H9 (cell line): ENCODE measurements around the gene LASP1NB.

Experiments used
- DNase-seq: peaks from one replicate; pipeline ENCODE4 v3.0.0-alpha.2; 2017
- H2AFZ ChIP-seq: one replicate; pipeline ENCODE4 v1.6.1; 2013; ENCODE audit warnings: mild to moderate bottlenecking, low read length, control low read depth, moderate library complexity
- H2AK5ac ChIP-seq: 2 replicates; pipeline ENCODE4 v1.6.1; 2013; ENCODE audit warnings: low read length, control low read depth, mixed read lengths; ENCODE audit not compliant: insufficient read length
- H2BK120ac ChIP-seq: one replicate; pipeline ENCODE4 v1.6.1; 2013; ENCODE audit warnings: low read depth, mild to moderate bottlenecking, low read length, control low read depth, inconsistent platforms; ENCODE audit not compliant: poor library complexity, severe bottlenecking
- H2BK12ac ChIP-seq: 2 replicates; pipeline ENCODE4 v1.6.1; 2013; ENCODE audit warnings: low read length, control low read depth, mixed read lengths, low read depth; ENCODE audit not compliant: insufficient read length
- H2BK15ac ChIP-seq: 2 replicates; pipeline ENCODE4 v1.6.1; 2013; ENCODE audit warnings: low read depth, low read length, control low read depth
- H2BK20ac ChIP-seq: one replicate; pipeline ENCODE4 v1.6.1; 2013; ENCODE audit warnings: low read depth, mild to moderate bottlenecking, low read length, control low read depth, inconsistent platforms; ENCODE audit not compliant: poor library complexity, severe bottlenecking
- H2BK5ac ChIP-seq: 2 replicates; pipeline ENCODE4 v1.6.1; 2013; ENCODE audit warnings: low read length, control low read depth, mixed read lengths; ENCODE audit not compliant: insufficient read length
- H3K14ac ChIP-seq: 2 replicates; pipeline ENCODE4 v1.6.1; 2013; ENCODE audit warnings: low read length, control low read depth; ENCODE audit not compliant: insufficient read depth
- H3K18ac ChIP-seq: 2 replicates; pipeline ENCODE4 v1.6.1; 2013; ENCODE audit warnings: low read depth, mild to moderate bottlenecking, mixed read lengths, low read length, control low read depth; ENCODE audit not compliant: insufficient read length
- H3K23ac ChIP-seq: 2 replicates; pipeline ENCODE4 v1.6.1; 2013; ENCODE audit warnings: low read length, control low read depth, mixed read lengths, low read depth; ENCODE audit not compliant: insufficient read length
- H3K23me2 ChIP-seq: 2 replicates; pipeline ENCODE4 v1.6.1; 2013; ENCODE audit warnings: low read depth, mild to moderate bottlenecking, mixed read lengths, low read length, control low read depth; ENCODE audit not compliant: insufficient read length, poor library complexity, severe bottlenecking
- H3K27ac ChIP-seq: 2 replicates; pipeline ENCODE4 v1.5.1; 2013; ENCODE audit warnings: low read length, control low read depth, mixed read lengths, low read depth; ENCODE audit not compliant: insufficient read length
- H3K27me3 ChIP-seq: 2 replicates; pipeline ENCODE4 v1.6.1; 2013; ENCODE audit warnings: low read length, control low read depth, inconsistent platforms; ENCODE audit not compliant: insufficient read depth
- H3K4ac ChIP-seq: 2 replicates; pipeline ENCODE4 v1.6.1; 2013; ENCODE audit warnings: low read depth, mild to moderate bottlenecking, control low read depth, inconsistent platforms, low read length, moderate library complexity
- H3K4me1 ChIP-seq: 2 replicates; pipeline ENCODE4 v1.6.1; 2013; ENCODE audit warnings: low read length, control low read depth, inconsistent platforms; ENCODE audit not compliant: insufficient read depth
- H3K4me2 ChIP-seq: 2 replicates; pipeline ENCODE4 v1.6.1; 2013; ENCODE audit warnings: low read length, control low read depth, mixed read lengths; ENCODE audit not compliant: insufficient read length, insufficient read depth
- H3K56ac ChIP-seq: 2 replicates; pipeline ENCODE4 v1.6.1; 2013; ENCODE audit warnings: low read depth, mild to moderate bottlenecking, mixed read lengths, low read length, control low read depth; ENCODE audit not compliant: insufficient read length
- H3K79me1 ChIP-seq: 2 replicates; pipeline ENCODE4 v1.6.1; 2013; ENCODE audit warnings: low read depth, mild to moderate bottlenecking, moderate library complexity, low read length, control low read depth, inconsistent platforms; ENCODE audit not compliant: insufficient read depth, poor library complexity, severe bottlenecking
- H3K79me2 ChIP-seq: 2 replicates; pipeline ENCODE4 v1.6.1; 2013; ENCODE audit warnings: low read length, control low read depth, inconsistent platforms; ENCODE audit not compliant: insufficient read depth
- H3K9ac ChIP-seq: 2 replicates; pipeline ENCODE4 v1.6.1; 2013; ENCODE audit warnings: low read length, control low read depth, mixed read lengths; ENCODE audit not compliant: insufficient read length; ENCODE audit errors: extremely low read depth
- H3K9me3 ChIP-seq: one replicate; pipeline ENCODE4 v1.6.1; 2013; ENCODE audit warnings: low read depth, low read length, inconsistent platforms; ENCODE audit not compliant: control insufficient read depth
- H3T11ph ChIP-seq: one replicate; pipeline ENCODE4 v1.6.1; 2013; ENCODE audit warnings: mild to moderate bottlenecking, low read length, control low read depth, inconsistent platforms
- H4K20me1 ChIP-seq: one replicate; pipeline ENCODE4 v1.6.1; 2013; ENCODE audit not compliant: control insufficient read depth, insufficient read length, insufficient read depth
- H4K5ac ChIP-seq: 2 replicates; pipeline ENCODE4 v1.6.1; 2013; ENCODE audit warnings: low read depth, mild to moderate bottlenecking, mixed read lengths, low read length, control low read depth; ENCODE audit not compliant: insufficient read length
- H4K8ac ChIP-seq: replicated peaks from 2 replicates; pipeline ENCODE4 v1.6.1; 2013; ENCODE audit warnings: low read length, control low read depth, mixed read lengths, low read depth; ENCODE audit not compliant: insufficient read length
- H4K91ac ChIP-seq: 2 replicates; pipeline ENCODE4 v1.6.1; 2013; ENCODE audit warnings: low read depth, mild to moderate bottlenecking, moderate library complexity, mixed read lengths, low read length, control low read depth; ENCODE audit not compliant: insufficient read length
- H3K27ac Mint-ChIP-seq, 3 experiments: 2 replicates in 2 of 3; 3 replicates in 1 of 3; pipeline ENCODE4 v1.8.0; 2020 to 2021; ENCODE audit warnings: mixed read lengths in 3 of 3, mild to moderate bottlenecking in 1 of 3, moderate library complexity in 1 of 3
- H3K27me3 Mint-ChIP-seq: 2 replicates; pipeline ENCODE4 v1.8.0; 2021; ENCODE audit warnings: low read depth, mild to moderate bottlenecking, moderate library complexity, mixed read lengths
- H3K36me3 Mint-ChIP-seq, 3 experiments: 2 replicates in 2 of 3; 3 replicates in 1 of 3; pipeline ENCODE4 v1.8.0; 2020 to 2021; ENCODE audit warnings: low read depth in 3 of 3, mixed read lengths in 3 of 3; ENCODE audit not compliant: insufficient read depth in 1 of 3
- H3K4me1 Mint-ChIP-seq, 2 experiments: 2 replicates each; pipeline ENCODE4 v1.8.0; 2020; ENCODE audit warnings: mixed read lengths in 2 of 2
- H3K4me3 Mint-ChIP-seq, 2 experiments: 2 replicates in 1 of 2; 3 replicates in 1 of 2; pipeline ENCODE4 v1.8.0; 2020 to 2021; ENCODE audit warnings: mild to moderate bottlenecking in 2 of 2, mixed read lengths in 2 of 2, moderate library complexity in 1 of 2
- H3K9me3 Mint-ChIP-seq, 2 experiments: 2 replicates in 1 of 2; 3 replicates in 1 of 2; pipeline ENCODE4 v1.8.0; 2020; ENCODE audit warnings: mild to moderate bottlenecking in 2 of 2, mixed read lengths in 2 of 2, moderate library complexity in 1 of 2
- CTCF ChIP-seq: fragments of 200-600 bp; sonication (generic); conservative IDR thresholded peaks from 3 replicates; pipeline ENCODE4 v1.8.0; 2021; ENCODE audit warnings: antibody characterized with exemption, mild to moderate bottlenecking
- WGBS: extraction: QIAGEN DNeasy Blood & Tissue Kit; methylation state at CpG from one replicate; pipeline ENCODE4 v1.1.7; 2013; ENCODE audit warnings: missing lambda C conversion rate, low lambda C conversion rate, mixed read lengths; ENCODE audit not compliant: insufficient read length; ENCODE audit errors: extremely low coverage; 5-methylcytosine and 5-hydroxymethylcytosine counted together

Gene LASP1NB

GRCh38 chr17:38896346-38896954 is 29.0 kb upstream of the LASP1NB start:
- no peak for TF ChIP-seq CTCF
- peak; percentile 67 for DNase-seq

More at GRCh38 chr17:38896346-38896954, 29.0 kb upstream of the LASP1NB start:
- no peak overlapping the region for H3K9ac ChIP-seq
- Mint-ChIP-seq H3K4me3 (no peak overlapping the region), H3K9me3 (no peaks in the 10 kb centered on the region), H3K27ac (peak overlapping the region in 2 of 3 experiments; percentile 80 to 85; a peak in 3 of 7 replicates), H3K36me3 (peaks cover 5 to 46% (median 38%) of the 10 kb centered on the region in 3 experiments; a peak in 5 of 7 replicates), H3K27me3 (no peaks in the 10 kb centered on the region), H3K4me1 (peaks cover 19 to 27% of the 10 kb centered on the region in 2 experiments)
- no peak overlapping the region for H4K91ac ChIP-seq
- H3K56ac ChIP-seq = no peak overlapping the region
- H2BK20ac ChIP-seq = no peak overlapping the region
- no peak overlapping the region for H3K18ac ChIP-seq
- H3K27ac ChIP-seq = no peak overlapping the region
- no peak overlapping the region for H4K5ac ChIP-seq
- no peaks in the 10 kb centered on the region for H3K27me3 ChIP-seq
- no peaks in the 10 kb centered on the region for H3K79me1 ChIP-seq
- H2BK5ac ChIP-seq = no peak overlapping the region
- H4K8ac ChIP-seq = no peak overlapping the region
- no peak overlapping the region for H2BK12ac ChIP-seq
- H3K14ac ChIP-seq = no peak overlapping the region
- no peak overlapping the region for H3K23ac ChIP-seq
- no peaks in the 10 kb centered on the region for H3K79me2 ChIP-seq
- no peak overlapping the region for H2BK120ac ChIP-seq
- H3T11ph ChIP-seq = no peak overlapping the region
- H3K4me2 ChIP-seq = no peak overlapping the region
- no peaks in the 10 kb centered on the region for H3K9me3 ChIP-seq
- WGBS = no CpG with 5 or more reads among the region's 13 CpGs
- H3K23me2 ChIP-seq = no peaks in the 10 kb centered on the region
- H3K4me1 ChIP-seq = no peaks in the 10 kb centered on the region
- no peaks in the 10 kb centered on the region for H4K20me1 ChIP-seq
- H2AFZ ChIP-seq = no peak overlapping the region
- no peak overlapping the region for H3K4ac ChIP-seq
- no peak overlapping the region for H2AK5ac ChIP-seq
- H2BK15ac ChIP-seq = no peak overlapping the region
